OCI-LY7 (cell line): ENCODE data around the gene KSR1. TPM values are rescaled to one million over a fixed set of nuclear protein-coding genes. Genes with fewer than 3 reads are reported as not detected.
"Not testable (repeated sequence)": the region's sequence is repeated elsewhere in the genome, so short reads cannot be mapped to it uniquely, and the experiment has no call there.

Source experiments
- BruUV-seq: library from RNA; stranded (reverse); fragments of 400-500 nt; replicated peaks from 2 replicates; lab custom pipeline; 2021; lab: Mats Ljungman, UMichigan
- CTCF ChIA-PET: fragments of 300-600 bp; sonication (Branson Sonifier 250); formaldehyde crosslinking; loops from one replicate; lab custom pipeline; 2022; ENCODE audit warnings: antibody characterized with exemption; ENCODE audit not compliant: unreplicated experiment; lab: Charles Lee
- POLR2A ChIA-PET: fragments of 300-600 bp; sonication (Branson Sonifier 250); formaldehyde crosslinking; loops from one replicate; lab custom pipeline; 2022; ENCODE audit warnings: antibody characterized with exemption; lab: Charles Lee
- DNase-seq: peaks from one replicate; pipeline ENCODE4 v3.0.0-alpha.2; 2015; ENCODE audit warnings: low spot score
- H2AFZ ChIP-seq: fragments of 200-600 bp; sonication (generic), shearing (Covaris generic); 2 replicates; pipeline ENCODE4 v1.6.1; 2014; ENCODE audit warnings: mild to moderate bottlenecking, antibody characterized with exemption, low read length, moderate library complexity
- H3K27ac ChIP-seq: fragments of 200-600 bp; sonication (generic); 2 replicates; pipeline ENCODE4 v1.5.1; 2014; ENCODE audit warnings: mixed run types, low read depth, mild to moderate bottlenecking, moderate library complexity, low read length, inconsistent platforms; ENCODE audit not compliant: poor library complexity, severe bottlenecking
- H3K36me3 ChIP-seq: fragments of 200-600 bp; sonication (generic); 2 replicates; pipeline ENCODE4 v1.6.1; 2014; ENCODE audit warnings: mild to moderate bottlenecking, antibody characterized with exemption, low read length, moderate library complexity, mixed read lengths; ENCODE audit not compliant: insufficient read depth
- H3K4me1 ChIP-seq: fragments of 200-600 bp; sonication (generic); 2 replicates; pipeline ENCODE4 v1.5.1; 2014; ENCODE audit warnings: mild to moderate bottlenecking, low read length; ENCODE audit not compliant: insufficient read depth, poor library complexity, severe bottlenecking
- H3K4me2 ChIP-seq: fragments of 200-600 bp; sonication (generic); 2 replicates; pipeline ENCODE4 v1.6.1; 2014; ENCODE audit warnings: mild to moderate bottlenecking, low read length
- H3K4me3 ChIP-seq: fragments of 200-600 bp; sonication (generic); 2 replicates; pipeline ENCODE4 v1.5.1; 2014; ENCODE audit warnings: mild to moderate bottlenecking, low read depth, low read length; ENCODE audit not compliant: poor library complexity, severe bottlenecking
- H3K79me2 ChIP-seq: fragments of 200-600 bp; sonication (generic); 2 replicates; pipeline ENCODE4 v1.6.1; 2016; ENCODE audit warnings: low read depth, mild to moderate bottlenecking, low read length, moderate library complexity, mixed read lengths; ENCODE audit not compliant: insufficient read depth
- H3K9me2 ChIP-seq: fragments of 200-600 bp; sonication (generic); 2 replicates; pipeline ENCODE4 v1.6.1; 2016; ENCODE audit warnings: mild to moderate bottlenecking, low read length, mixed read lengths; ENCODE audit not compliant: insufficient read depth
- H3K9me3 ChIP-seq: fragments of 200-600 bp; sonication (generic); 2 replicates; pipeline ENCODE4 v1.6.1; 2014; ENCODE audit warnings: mild to moderate bottlenecking, mixed run types, low read length, mixed read lengths
- H4K20me1 ChIP-seq: fragments of 200-600 bp; sonication (generic); 2 replicates; pipeline ENCODE4 v1.6.1; 2014; ENCODE audit warnings: mild to moderate bottlenecking, antibody characterized with exemption, low read length, moderate library complexity, mixed read lengths; ENCODE audit not compliant: insufficient read depth
- EZH2phosphoT487 ChIP-seq: fragments of 200-600 bp; sonication (generic); IDR thresholded peaks from 2 replicates; pipeline ENCODE4 v1.6.1; 2018; ENCODE audit warnings: low read depth, borderline replicate concordance, mild to moderate bottlenecking, mixed run types, antibody characterized with exemption, low read length, moderate library complexity, mixed read lengths
- intact Hi-C: fragments of 100-400 bp; cut with micrococcal nuclease; formaldehyde crosslinking; loops from one replicate; pipeline ENCODE4 v1.10.0; 2022; ENCODE audit not compliant: unreplicated experiment
- total RNA-seq, 2 experiments: library from RNA; depleted of rRNA in 1 of 2; stranded (reverse); fragments of >200 nt in 1 of 2; shearing (Covaris generic) in 1 of 2; gene quantifications; 2 replicates each; pipeline ENCODE4 v1.2.3, GENCODE V29; 2014 to 2022
- TF ChIP-seq, protein P1 (sequence below): fragments of 200-600 bp; sonication (generic); conservative IDR thresholded peaks from 2 replicates; pipeline ENCODE4 v1.5.1; 2014; ENCODE audit warnings: mild to moderate bottlenecking, antibody characterized with exemption, low read length, moderate library complexity, mixed read lengths

Gene KSR1
- total RNA-seq, 2 experiments from 2014 or later, result 2.2 to 4.1 TPM

DNA sequence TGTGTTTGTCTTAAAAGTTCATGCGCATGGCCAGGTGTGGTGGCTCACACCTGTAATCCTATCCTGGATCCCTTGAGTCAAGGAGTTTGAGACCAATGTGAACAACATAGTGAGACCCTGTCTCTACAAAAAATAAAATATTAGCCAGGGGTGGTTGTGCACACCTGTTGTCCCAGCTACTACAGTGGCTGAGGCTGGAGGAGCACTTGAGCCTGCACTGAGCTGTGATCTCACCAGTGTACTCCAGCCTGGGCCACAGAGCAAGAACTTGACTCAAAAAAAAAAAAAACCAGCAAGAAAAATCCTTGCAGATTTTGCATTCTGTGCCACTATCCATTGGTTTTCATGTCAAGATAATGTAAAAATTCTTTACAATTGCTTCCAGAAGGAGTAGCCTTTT, 8.2 kb downstream of the KSR1 start:
- Histone ChIP-seq H3K4me3 (no peak overlapping the region), H3K9me3 (no peaks in the 10 kb centered on the region), H2AFZ (no peak overlapping the region), H4K20me1 (no peaks in the 10 kb centered on the region), H3K36me3 (no peaks in the 10 kb centered on the region), H3K9me2 (no peaks in the 10 kb centered on the region), H3K79me2 (no peaks in the 10 kb centered on the region), H3K27ac (no peak overlapping the region), H3K4me2 (no peak overlapping the region), H3K4me1 (peaks cover 15% of the 10 kb centered on the region)
- TF ChIP-seq, protein P1, sequence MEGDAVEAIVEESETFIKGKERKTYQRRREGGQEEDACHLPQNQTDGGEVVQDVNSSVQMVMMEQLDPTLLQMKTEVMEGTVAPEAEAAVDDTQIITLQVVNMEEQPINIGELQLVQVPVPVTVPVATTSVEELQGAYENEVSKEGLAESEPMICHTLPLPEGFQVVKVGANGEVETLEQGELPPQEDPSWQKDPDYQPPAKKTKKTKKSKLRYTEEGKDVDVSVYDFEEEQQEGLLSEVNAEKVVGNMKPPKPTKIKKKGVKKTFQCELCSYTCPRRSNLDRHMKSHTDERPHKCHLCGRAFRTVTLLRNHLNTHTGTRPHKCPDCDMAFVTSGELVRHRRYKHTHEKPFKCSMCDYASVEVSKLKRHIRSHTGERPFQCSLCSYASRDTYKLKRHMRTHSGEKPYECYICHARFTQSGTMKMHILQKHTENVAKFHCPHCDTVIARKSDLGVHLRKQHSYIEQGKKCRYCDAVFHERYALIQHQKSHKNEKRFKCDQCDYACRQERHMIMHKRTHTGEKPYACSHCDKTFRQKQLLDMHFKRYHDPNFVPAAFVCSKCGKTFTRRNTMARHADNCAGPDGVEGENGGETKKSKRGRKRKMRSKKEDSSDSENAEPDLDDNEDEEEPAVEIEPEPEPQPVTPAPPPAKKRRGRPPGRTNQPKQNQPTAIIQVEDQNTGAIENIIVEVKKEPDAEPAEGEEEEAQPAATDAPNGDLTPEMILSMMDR, result no peak
- TF ChIP-seq EZH2phosphoT487, result no peak
- BruUV-seq, result no TSS peak
- DNase-seq, result no peak
- ChIA-PET CTCF (no interaction called here), POLR2A (no interaction called here)
- intact Hi-C loops, result no loop called here

DNA sequence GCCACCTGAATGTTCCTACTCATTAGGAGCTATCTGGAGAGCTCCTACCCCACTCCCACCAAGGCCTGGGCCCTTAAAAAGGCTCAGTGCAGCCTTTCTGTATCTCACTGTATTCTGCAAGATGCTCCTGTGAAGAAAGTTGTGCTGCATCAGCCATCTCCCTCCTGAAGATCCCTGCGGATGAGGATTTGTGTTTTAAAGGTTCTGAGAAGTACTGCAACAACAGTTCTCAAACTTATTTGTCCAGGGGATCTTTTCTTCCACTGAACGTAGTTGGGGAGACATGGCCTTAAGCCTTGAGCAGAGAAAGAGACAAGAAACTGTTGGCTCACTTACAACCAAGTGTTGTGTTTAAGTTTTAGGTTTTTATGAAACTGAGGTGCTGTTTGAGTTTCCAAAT, 9.6 kb downstream of the KSR1 start:
- H3K9me3 ChIP-seq, H3K27ac ChIP-seq, intact Hi-C loops, H3K4me3 ChIP-seq, H3K4me2 ChIP-seq, BruUV-seq, CTCF ChIA-PET, H3K9me2 ChIP-seq, DNase-seq, H4K20me1 ChIP-seq, H3K79me2 ChIP-seq, H3K36me3 ChIP-seq: not testable (repeated sequence)
- Histone ChIP-seq H3K4me1 (peaks cover 15% of the 10 kb centered on the region), H2AFZ (peak overlapping the region; percentile 27; the same call in 1 of the 2 replicates)
- POLR2A ChIA-PET, result interaction anchor here (0.7 kb wide), 1 partner anchor 1037 kb away, joined by 3 read pairs; no protein-coding TSS in a partner anchor

DNA sequence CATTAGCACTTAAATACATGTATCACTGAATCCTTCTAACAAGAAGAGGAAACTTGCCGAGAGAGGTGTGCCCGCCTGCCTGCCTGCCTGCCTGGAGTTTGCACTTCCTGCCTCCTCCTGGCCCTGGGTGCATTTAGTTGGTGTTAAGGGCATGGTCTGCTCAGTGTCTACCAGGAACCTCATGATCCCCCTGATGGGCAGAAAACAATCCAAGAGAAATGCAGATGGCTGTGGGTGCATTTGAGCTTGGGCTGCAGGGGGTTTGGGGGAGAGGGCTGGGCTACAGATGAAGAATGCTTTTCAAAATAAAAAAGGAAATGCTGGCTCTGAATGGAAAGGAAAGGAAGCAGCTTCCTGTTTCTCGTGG, 10.1 kb downstream of the KSR1 start:
- no TSS peak for BruUV-seq
- DNase-seq, result peak; percentile 16
- Histone ChIP-seq H2AFZ (peak overlapping the region; percentile 27; the same call in 1 of the 2 replicates), H3K36me3 (no peaks in the 10 kb centered on the region), H3K79me2 (no peaks in the 10 kb centered on the region), H3K27ac (no peak overlapping the region), H3K4me3 (no peak overlapping the region), H3K4me2 (peak overlapping the region; percentile 12; the same call in 1 of the 2 replicates), H3K9me2 (no peaks in the 10 kb centered on the region), H4K20me1 (no peaks in the 10 kb centered on the region), H3K9me3 (no peaks in the 10 kb centered on the region), H3K4me1 (peaks cover 15% of the 10 kb centered on the region)
- TF ChIP-seq, protein P1, result no peak
- no peak for TF ChIP-seq EZH2phosphoT487
- POLR2A ChIA-PET, result interaction anchor here (0.6 kb wide), 1 partner anchor 9 kb away, joined by 5 read pairs; no protein-coding TSS in a partner anchor
- intact Hi-C loops, result no loop called here
- CTCF ChIA-PET, result no interaction called here
